ENCODE results near the gene DOCK9.
"Not testable (repeated sequence)": the region's sequence is repeated elsewhere in the genome, so short reads cannot be mapped to it uniquely, and the experiment has no call there.

DOCK9 gene

DNA sequence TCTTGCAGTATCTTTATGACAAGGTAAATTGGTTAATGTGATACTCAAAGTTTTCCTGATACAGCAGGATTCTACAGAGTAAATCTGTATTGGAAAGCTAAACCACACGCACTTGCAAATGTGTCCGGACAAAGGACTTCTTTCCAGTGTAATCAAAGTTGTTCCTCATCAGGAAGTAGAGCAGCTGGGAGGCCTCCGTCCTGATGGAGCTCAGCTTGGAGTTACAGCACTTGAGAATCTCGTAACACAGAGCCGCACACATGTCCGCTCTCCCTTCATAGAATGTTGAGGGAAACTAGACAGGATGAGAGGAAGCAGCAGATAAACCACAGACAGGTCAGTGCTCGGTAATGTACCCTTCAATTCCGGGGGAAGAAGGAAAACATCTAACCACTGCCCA is 146.6 kb downstream of the DOCK9 start:
- no peak for DNase-seq (ENCODE audit: extremely low read depth in 1 of 2, low read depth in 1 of 2)

DNA sequence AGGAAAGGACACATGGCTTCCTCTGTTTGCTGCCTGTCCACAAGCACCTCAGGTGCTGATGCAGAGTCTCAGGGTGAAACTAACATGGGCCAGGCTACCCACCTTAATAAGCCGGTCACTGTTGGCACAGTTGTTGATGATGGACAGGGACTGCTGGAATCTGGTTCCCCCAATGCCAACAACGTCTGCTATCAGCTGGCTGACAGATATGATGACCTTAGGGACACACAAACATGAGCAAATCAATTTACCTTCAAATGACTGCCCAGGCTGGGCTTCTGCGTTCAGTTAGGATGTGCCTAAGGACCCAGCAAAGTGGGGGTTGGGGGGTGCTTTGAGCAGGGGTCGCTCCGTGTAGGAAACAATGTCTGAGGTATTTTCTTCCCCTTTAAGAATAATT is 148.3 kb downstream of the DOCK9 start:
- DNase-seq (ENCODE audit: extremely low read depth in 1 of 2, low read depth in 1 of 2) = no peak

DNA sequence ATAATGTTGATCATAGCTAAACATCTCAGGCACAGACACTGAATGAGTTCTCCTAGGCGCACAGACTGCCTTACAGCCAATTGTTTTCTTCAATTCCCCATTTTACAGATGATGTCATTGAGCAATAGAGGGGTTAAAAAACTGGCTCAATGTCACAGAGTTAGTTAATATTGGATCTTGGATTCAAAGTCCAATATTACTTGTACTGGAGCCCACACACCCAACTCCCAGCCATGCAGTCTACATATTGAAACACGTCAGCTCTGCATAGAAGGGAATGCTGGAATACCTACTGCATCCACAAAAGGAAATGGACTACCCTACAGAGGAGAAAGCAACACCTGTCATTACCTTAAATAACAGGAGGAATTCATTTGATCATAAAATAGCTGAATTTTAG is 149.2 kb downstream of the DOCK9 start:
- no peak for DNase-seq (ENCODE audit: extremely low read depth in 1 of 2, low read depth in 1 of 2)

DNA sequence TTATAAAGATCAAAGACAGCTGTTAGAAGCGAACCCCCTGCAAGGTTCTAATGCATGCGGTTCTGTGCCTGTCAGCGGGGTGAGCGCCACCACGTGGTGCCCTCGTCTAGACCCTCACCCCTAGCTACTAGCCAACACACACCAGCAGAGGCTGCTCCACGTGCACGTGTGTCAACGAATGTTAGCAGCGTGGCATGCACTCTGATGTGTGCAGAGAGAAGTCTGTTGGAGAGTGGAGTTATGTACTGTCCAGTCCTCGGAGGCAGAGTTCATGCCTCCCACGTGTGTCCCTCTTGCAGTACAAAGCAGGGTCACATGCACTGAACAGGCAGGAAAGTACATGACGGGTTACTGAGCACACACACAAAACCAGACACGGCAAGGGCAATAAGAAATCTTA is 150.4 kb downstream of the DOCK9 start:
- no peak for DNase-seq (ENCODE audit: extremely low read depth in 1 of 2, low read depth in 1 of 2)

DNA sequence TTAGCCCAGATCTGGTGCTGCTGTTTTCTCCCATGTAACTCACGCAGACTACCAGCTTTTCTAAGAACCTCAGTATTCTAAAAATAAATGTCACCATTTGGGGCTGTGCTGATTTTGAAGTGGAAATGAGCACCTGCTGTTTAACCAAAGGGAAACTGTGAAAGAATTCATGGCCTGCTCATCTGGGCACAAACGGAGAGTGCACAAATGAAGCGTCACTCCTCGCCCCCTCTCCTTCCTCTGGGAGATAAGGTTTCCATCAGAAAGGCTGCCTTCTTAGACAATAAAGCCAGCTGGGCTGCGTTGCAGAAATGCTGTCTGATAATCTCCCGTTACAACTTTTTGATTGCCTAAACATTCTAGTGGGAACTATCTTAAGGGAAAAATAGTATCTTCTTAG is 151.7 kb downstream of the DOCK9 start:
- no peak for DNase-seq (ENCODE audit: extremely low read depth in 1 of 2, low read depth in 1 of 2)

- no peak for DNase-seq (ENCODE audit: extremely low read depth in 1 of 2, low read depth in 1 of 2)
These were observed 152.2 kb downstream of the DOCK9 start for GRCh38 chr13:98825659-98826058.

DNA sequence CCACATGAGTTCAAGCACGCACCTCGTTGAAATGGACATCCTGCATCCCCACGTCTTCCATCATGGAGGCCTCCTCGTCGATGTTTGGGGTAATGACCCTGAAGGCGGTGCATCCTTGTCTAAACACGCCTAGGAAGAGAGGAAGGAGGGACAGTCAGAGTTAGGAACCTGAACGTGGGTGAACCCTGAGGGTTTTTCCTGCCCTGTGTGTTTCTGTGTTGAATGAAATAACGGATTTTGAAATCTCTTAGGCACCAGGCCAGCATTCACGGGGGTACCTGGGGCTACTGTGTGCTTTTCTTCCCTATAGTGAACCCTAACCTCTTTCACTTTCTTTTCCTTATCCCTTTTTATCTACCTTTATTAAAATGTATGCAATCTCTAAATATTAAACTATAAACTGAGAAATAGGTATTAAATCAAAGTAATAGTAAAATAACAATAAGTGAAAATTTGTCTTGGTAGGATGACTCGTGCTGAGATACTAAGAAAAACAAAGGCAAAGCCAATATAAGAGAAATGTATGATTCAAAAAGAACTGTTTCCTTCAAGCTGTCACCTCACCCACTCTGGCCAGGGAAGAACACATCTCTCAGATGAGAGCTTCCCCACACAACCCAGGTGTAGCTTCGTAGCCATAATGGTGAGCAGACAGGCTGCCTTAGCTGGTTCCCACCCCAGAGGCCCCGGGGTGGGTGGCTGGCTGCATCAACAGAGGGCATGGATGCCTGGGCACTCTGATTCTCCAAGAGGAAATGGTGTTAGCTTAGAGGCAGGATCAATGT is 153.3 kb downstream of the DOCK9 start:
- DNase-seq (ENCODE audit: extremely low read depth in 1 of 2, low read depth in 1 of 2) = no peak

- DNase-seq (ENCODE audit: extremely low read depth in 1 of 2, low read depth in 1 of 2) = no peak
These were observed 154.4 kb downstream of the DOCK9 start for GRCh38 chr13:98823442-98823841.

GRCh38 chr13:98822225-98822606 is 155.6 kb downstream of the DOCK9 start:
- no peak for DNase-seq (ENCODE audit: extremely low read depth in 1 of 2, low read depth in 1 of 2)

DNA sequence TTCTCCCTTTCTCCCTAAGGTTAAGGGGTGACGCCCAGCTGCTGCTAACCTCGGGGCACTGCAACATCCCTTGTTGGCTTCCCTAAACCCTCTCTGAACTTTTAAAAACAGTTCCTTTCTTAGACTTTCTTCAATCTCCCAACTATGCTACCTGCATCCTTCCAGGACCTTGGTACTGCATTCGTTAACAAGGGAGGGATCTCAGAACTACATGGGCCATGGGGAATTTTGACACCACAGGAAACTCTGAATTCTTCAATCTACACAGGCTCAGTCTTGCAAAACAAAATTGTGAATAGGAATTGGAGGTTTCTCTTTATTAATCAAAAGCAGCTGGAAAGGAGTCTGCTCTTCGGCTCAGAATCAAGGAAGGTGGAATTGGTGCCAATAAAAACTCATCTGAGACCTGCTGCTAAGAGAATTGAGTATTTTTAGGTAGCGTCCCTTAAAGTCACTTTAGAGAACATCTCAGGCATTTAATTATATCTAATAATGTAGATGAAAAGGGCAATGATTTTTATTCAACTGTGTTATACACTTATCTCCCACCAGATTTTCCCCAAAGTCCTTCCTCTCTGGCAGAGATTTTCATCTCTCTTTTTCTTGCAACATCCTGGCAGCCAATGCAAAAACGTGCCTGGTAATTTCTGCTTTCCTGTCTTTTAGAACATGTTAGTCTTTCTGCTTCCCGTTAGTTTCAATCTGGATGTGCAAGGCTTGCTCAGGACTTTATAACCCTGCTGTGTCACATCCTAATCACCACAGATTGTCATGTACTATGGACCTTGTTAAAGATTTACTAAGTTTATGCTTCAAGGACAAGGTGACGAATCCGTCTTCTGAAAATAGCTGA is 156.3 kb downstream of the DOCK9 start:
- DNase-seq (ENCODE audit: extremely low read depth in 1 of 2, low read depth in 1 of 2) = no peak

DNA sequence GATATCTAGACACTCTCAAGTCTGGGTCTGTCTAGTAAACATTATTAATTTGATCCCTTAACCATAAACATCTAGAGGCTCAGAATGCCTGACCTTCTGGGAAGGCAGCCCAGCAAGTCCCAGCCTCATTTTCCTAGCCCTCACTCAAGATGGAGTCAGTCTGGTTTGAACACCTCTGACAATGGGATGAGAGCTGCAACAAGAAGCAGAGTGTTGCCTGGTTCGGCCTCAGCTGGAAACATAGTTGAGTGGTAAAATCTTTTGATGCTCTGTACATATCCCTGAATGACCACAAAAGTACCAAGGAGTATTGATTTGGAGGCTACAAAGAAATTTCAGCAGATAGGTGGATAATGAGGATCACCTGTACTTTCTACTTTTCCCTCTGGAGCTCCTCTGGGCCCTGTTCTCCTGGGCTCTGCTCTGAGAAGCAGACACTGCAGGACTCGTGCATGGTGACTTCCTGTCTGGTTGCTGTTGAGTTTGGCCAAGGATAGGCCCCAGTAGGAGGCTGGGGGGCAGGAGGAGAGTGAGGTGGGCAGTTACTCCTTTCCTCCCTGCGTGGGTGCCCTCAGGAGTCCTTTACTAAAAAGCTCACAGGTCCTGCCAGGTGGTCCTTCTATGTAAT is 157.0 kb downstream of the DOCK9 start:
- no peak for DNase-seq (ENCODE audit: extremely low read depth in 1 of 2, low read depth in 1 of 2)

- DNase-seq (ENCODE audit: extremely low read depth in 1 of 2, low read depth in 1 of 2) = no peak
These were observed 157.6 kb downstream of the DOCK9 start for GRCh38 chr13:98820300-98820699.

DNA sequence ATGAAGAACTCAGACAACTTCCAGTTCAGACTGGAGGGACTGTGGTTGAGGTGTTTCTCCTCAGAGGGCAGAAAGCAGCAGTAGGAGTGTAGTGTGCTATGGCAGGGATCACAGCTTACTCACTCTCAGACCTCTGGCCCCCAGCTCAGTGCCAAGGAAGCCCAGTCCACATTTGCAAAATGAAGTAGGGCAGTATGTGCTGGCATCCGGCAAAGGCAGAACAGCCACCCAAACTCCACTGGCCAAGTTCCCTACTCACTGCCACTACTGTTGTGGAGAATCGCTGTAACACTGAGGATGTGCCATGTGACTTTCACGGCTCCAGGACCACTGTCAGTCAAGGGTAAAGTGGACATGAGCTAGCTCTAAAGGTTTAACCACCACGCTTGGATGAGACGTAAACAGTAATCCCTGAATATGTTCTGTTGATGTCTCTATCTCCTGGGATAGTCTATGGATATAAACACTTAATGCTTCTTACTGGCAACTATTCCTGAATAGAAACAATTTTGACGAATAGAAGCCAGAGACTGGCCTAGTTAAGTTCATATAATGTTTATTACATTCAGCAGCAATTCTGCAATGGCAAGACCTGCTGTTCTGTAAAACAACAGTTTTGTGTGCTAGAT is 158.4 kb downstream of the DOCK9 start:
- DNase-seq (ENCODE audit: extremely low read depth in 1 of 2, low read depth in 1 of 2) = no peak

DNA sequence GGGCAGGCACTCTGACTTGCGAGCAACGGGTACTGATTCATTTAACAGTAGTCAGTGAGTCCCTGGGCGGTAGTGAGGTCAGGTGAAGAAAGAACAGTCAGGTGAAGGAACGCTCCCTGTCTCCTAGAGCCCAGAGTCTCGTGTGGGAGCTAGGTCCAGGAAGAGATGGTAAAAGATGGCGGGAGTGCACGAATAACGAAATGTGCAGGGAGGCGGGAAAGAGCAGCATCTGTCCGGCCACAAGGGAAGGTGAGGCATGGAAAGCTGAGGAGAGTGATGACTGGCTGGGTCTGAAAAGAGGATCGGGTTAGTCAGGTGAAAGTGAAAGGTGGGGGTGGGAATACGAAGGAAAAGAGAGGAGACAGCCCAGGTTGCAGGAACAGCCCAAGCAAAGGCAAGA is 161.5 kb downstream of the DOCK9 start:
- no peak for DNase-seq (ENCODE audit: extremely low read depth in 1 of 2, low read depth in 1 of 2)

- DNase-seq (ENCODE audit: extremely low read depth in 1 of 2, low read depth in 1 of 2) = no peak
These were observed 163.9 kb downstream of the DOCK9 start for GRCh38 chr13:98813993-98814392.

DNA sequence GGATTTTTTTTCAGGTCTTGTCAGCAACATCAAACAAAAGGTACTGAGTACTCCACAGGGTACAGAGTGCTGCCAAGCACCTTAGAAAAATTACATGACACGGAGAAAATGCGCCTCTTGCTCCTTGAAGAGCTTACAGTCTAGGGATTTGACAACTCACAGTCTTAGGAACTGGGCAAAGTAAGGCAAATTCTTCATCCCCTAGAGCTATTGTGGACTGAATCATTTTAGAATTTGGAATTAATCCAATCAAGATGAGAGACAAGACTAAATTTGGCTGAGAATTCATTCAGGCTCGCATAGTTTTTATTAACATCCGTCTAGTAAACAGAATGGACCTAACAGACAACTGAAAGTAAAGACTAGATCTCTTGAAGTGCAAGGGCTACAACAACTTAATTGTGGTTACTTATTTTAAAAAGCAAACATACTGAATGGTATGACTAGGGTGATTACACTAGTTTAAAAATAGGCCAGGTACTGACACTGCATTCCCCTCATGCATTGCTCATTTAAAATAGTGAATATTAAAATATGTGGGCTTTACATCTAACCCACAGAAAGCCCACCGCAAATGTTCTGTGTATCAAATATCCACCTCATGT is 165.6 kb downstream of the DOCK9 start:
- DNase-seq (ENCODE audit: extremely low read depth in 1 of 2, low read depth in 1 of 2) = not testable (repeated sequence)

DNA sequence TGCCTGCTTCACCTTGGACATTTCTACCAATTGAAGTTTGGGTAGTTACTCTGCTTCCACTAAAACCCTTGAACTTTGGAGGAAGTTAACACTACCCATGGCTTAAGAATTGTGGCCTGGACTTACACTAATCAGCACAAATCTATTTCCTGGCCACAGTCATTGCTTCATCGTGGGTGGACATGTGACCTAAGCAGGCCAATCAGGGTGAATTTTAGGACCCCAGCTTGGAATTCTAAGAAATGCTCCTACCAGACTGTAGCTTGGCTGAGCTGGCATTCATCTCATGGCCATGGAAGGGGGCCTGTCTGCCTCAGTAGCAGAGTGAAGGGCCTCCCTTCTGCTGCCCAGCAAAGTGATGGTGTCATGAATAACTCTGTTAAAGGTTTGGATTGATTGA is 167.1 kb downstream of the DOCK9 start:
- no peak for DNase-seq (ENCODE audit: extremely low read depth in 1 of 2, low read depth in 1 of 2)

GRCh38 chr13:98809345-98809777 is 168.5 kb downstream of the DOCK9 start:
- no peak for DNase-seq (ENCODE audit: extremely low read depth in 1 of 2, low read depth in 1 of 2)

- DNase-seq (ENCODE audit: extremely low read depth in 1 of 2, low read depth in 1 of 2) = no peak
These were observed 170.1 kb downstream of the DOCK9 start for GRCh38 chr13:98807774-98808173.

DNA sequence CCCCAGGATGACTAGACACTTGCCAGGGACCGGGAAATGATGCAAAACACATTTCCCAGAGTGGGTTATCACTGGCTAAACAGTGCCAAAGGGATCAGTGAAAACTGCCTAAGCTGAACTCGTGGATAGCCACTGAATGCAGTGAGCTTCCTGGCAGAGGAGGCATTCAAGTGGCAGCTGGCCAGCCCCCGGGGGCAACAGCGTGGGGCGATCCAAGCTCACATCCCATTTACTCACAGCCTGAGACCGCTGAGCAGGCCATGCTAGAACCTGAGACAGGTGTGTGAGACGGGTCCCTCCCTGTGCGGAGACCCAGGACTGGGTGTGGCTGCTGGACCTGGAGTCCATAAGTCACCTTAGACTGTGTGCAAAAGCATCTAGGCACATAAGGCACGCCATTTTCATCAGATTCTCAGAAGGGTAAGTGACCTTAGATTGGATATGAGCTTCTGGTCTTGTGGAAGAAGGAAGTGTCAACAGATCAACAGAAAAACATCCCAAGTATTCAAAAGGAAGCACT is 173.5 kb downstream of the DOCK9 start:
- DNase-seq (ENCODE audit: extremely low read depth in 1 of 2, low read depth in 1 of 2) = no peak

DNA sequence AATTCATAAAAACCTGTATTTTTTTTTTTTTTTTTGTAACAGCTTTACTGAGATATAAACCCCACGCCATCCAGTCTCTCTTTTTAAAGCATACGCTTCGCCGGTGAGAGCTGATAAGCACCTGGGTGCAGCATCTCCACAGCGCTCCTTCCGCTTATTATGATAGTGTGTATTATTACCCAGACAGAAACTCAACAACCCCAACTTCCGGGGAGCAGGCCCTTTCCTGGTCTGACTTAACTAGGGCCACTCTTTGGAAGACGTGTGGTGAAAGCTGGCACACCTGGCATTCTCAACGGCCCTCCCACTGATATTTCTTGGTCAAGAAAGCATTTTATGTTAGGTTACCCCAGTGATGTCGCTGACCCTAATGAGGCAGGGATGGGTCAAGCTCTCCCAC is 173.9 kb downstream of the DOCK9 start:
- no peak for DNase-seq (ENCODE audit: extremely low read depth in 1 of 2, low read depth in 1 of 2)
